ENCODE results near the gene KRTAP5-6.
"Not testable (repeated sequence)": the region's sequence is repeated elsewhere in the genome, so short reads cannot be mapped to it uniquely, and the experiment has no call there.

KRTAP5-6 gene

GRCh38 chr11:1683904-1684572 lies 13.0 kb upstream of the KRTAP5-6 start:
- not testable (repeated sequence) for DNase-seq (ENCODE audit: low spot score)

- not testable (repeated sequence) for DNase-seq (ENCODE audit: low spot score)
Observed at GRCh38 chr11:1684886-1685874, 11.8 kb upstream of the KRTAP5-6 start.

- DNase-seq (ENCODE audit: low spot score): not testable (repeated sequence)
Observed at GRCh38 chr11:1686220-1686619, 10.8 kb upstream of the KRTAP5-6 start.

- DNase-seq (ENCODE audit: low spot score): not testable (repeated sequence)
Observed at GRCh38 chr11:1688336-1688947, 8.6 kb upstream of the KRTAP5-6 start.

DNA sequence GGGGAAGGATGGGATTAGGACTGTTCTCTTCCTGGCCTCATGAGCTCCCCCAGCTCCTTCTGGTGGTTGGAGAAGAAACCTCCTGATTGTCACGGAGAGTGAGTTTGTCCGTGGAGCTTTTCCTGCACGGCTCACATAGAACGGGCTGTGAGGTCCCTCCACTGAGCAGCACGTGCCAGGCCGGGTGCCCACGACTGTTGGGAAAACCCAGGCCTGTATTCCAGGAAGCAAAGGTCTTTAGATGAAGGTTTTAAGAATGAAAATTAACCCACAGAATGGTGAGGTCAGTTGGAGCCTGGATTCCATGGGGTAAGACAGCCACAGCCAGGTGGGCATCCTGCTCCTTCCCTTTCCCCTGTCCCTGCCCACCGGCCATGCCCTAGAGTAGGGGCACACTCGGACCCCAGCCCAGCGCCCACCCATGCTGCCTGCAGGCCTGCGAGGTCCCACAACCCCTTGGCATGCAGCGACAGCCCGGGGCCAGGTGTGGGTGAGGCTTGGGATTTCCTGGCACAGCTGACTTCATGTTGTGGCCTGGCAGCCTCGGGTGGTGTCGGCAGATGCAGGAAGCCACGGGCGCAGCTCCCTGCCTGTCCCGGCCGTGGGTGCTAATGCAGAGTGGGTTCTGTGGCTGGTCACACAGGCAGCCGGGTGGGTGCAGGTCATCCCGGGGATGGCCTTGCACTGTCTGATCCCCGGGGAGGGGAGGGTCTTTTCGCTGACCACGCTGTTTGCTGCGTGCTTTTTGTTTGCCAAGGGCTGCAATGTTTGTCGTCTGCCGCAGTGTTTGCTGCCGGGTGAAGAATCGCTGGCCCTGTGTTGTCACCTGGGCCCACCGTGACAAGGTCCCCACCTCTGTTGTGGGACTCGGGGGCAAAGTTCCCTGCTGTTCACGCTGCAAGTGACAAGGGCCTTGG lies 7.5 kb upstream of the KRTAP5-6 start:
- not testable (repeated sequence) for DNase-seq (ENCODE audit: low spot score)

- DNase-seq (ENCODE audit: low spot score): no peak
Observed at GRCh38 chr11:1690167-1691025, 6.6 kb upstream of the KRTAP5-6 start.

DNA sequence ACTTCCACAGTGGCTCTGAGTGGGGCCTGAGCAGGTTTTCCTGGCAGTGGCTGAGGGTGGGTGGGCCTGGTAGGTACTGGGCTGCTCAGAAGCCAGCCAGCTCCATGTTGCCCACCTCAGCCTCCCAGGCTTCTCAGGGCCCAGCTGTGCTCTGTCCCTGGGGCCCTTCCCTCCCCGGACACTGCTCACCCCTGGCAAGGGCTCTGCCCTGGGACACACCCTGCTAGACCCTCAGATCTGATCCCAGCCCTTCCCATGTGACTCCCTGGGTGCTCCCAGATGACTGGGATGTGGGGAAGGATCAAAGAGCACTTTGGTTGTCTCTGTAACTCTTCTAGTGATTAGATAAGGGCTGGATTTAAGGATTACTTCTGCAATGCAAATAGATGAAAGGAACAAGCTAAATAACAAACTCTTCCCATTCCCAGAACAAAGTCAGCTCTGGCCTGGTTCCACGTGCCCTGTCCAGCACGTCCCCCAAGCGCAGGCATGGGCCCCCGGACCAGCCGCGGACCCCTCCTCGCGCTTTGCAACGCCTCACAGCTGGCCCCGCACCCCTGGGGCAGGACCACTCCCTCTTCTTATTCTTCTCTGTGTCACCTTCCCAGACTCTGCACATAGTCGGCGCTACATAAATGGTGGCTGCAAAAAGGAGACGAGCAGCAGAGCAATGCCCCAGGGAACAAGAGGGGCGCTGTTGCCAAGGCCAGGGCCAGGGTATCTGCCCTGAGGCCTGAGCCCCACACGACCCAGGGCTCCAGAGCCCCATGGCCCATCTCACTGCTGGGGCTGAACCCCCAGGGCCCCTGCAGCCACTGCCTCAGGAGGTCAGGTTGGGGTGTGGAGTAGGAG lies 5.7 kb upstream of the KRTAP5-6 start:
- DNase-seq (ENCODE audit: low spot score): no peak

GRCh38 chr11:1691878-1692707 lies 4.9 kb upstream of the KRTAP5-6 start:
- no peak for DNase-seq (ENCODE audit: low spot score)

GRCh38 chr11:1692708-1693326 lies 4.2 kb upstream of the KRTAP5-6 start:
- DNase-seq (ENCODE audit: low spot score): no peak

DNA sequence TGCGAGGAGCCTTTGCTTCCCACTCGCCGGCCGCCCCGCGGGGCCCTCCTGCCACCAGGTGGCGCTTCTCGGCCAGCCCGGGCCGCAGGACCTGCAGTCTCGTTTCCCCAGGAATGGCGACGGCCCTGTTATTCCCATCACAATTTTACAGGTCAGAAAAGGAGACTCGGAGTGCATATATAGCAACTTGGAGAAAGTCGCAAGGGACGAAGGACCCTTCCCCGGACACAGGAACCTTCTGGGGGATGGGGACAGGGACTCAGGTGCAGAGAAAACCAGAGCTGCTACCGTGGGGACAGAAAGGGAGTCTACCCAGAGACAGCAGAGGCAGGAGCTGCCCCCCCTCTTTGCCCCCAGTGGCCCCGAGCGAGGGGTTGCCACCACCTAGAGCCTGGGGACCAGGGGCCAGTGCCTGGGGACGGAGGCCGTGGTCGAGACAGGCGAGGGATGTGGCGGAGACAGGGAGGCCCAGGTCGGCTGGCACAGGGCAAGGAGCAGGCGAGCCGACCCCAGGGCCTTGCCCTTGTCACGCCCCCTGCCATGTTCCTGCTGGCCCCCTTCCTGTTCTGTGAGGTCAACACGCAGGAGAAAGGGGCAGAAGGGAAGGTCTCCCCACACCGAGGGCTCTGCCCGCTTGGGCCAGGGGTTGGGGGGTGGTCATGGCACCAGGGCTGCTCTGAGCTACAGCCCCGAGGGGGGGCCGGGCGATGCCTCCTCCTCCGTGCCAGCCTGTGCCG lies 3.5 kb upstream of the KRTAP5-6 start:
- DNase-seq (ENCODE audit: low spot score): peak; percentile 70

GRCh38 chr11:1694064-1694845 lies 2.7 kb upstream of the KRTAP5-6 start:
- peak; percentile 82 for DNase-seq (ENCODE audit: low spot score)

- no peak for DNase-seq (ENCODE audit: low spot score)
Observed at GRCh38 chr11:1694846-1695547, 2.0 kb upstream of the KRTAP5-6 start.

- no peak for DNase-seq (ENCODE audit: low spot score)
Observed at GRCh38 chr11:1695548-1696108, 1.4 kb upstream of the KRTAP5-6 start.

GRCh38 chr11:1699771-1700170 lies 2.8 kb downstream of the KRTAP5-6 start:
- no peak for DNase-seq (ENCODE audit: low spot score)

GRCh38 chr11:1701091-1701807 lies 4.3 kb downstream of the KRTAP5-6 start:
- no peak for DNase-seq (ENCODE audit: low spot score)
